ENCODE measurements around the gene MPP2. TPM values are rescaled to one million over a fixed set of nuclear protein-coding genes. Genes with fewer than 3 reads are reported as not detected.

The MPP2 gene
- polyA plus RNA-seq, 1 of the 3 experiments (the other 2 are of a cell fraction) = 8.3 TPM

GRCh38 chr17:43874293-43874692, 33.0 kb downstream of the MPP2 start (continued):
- TF ChIP-seq REST (IDR thresholded peaks at IDR 0.05; ENCODE audit: low read depth, low read length) = no peak
- TF ChIP-seq FOSL2 (IDR thresholded peaks at IDR 0.05; ENCODE audit: borderline replicate concordance, low read depth) = no peak
- no peak for TF ChIP-seq YY1 (IDR thresholded peaks at IDR 0.05; ENCODE audit: low read depth)
- no peak for TF ChIP-seq USF2 (IDR thresholded peaks at IDR 0.05; ENCODE audit: borderline replicate concordance, low read depth, low read length)
- TF ChIP-seq MAX (IDR thresholded peaks at IDR 0.05; ENCODE audit: low read depth) = no peak

- WGBS (ENCODE audit: low lambda C conversion rate) = 59% methylated on average over 6 of the region's 6 CpGs
- CTCF ChIA-PET = interaction anchor here (10.0 kb wide), 1 partner anchor 25 kb away, joined by 344 read pairs; the partner anchor contains the start of gene MPP2
- H3K4me1 ChIP-seq (ENCODE audit: control insufficient read depth in 1 of 2, insufficient read depth in 2 of 2, low read depth in 1 of 2, low read length in 1 of 2) = peaks cover 0 to 2% of the 10 kb centered on the region in 2 experiments; a peak in 1 of 4 replicates
Measured at GRCh38 chr17:43873815-43874214, 33.5 kb downstream of the MPP2 start.

GRCh38 chr17:43873091-43873490, 34.2 kb downstream of the MPP2 start:
- Histone ChIP-seq H3K9ac (no peak overlapping the region), H3K9me2 (no peaks in the 10 kb centered on the region), H3K4me2 (no peak overlapping the region), H2AFZ (ENCODE audit: low read depth) (no peak overlapping the region), H3K36me3 (replicated peaks in 1 of 2; ENCODE audit: control insufficient read depth in 1 of 2, insufficient read depth in 2 of 2, low read length in 1 of 2) (no peaks in the 10 kb centered on the region), H3K27ac (ENCODE audit: low read depth in 2 of 2, low read length in 1 of 2) (no peak overlapping the region), H3F3A (replicated peaks; ENCODE audit: insufficient read depth) (no peaks in the 10 kb centered on the region), H3K4me3 (ENCODE audit: low read depth in 2 of 2, low read length in 1 of 2) (no peak overlapping the region), H3K4me1 (ENCODE audit: control insufficient read depth in 1 of 2, insufficient read depth in 2 of 2, low read depth in 1 of 2, low read length in 1 of 2) (no peaks in the 10 kb centered on the region; a peak in 1 of 4 replicates), H3K9me3 (no peaks in the 10 kb centered on the region), H4K20me1 (ENCODE audit: insufficient read depth) (no peaks in the 10 kb centered on the region), H3K79me2 (ENCODE audit: insufficient read depth) (no peaks in the 10 kb centered on the region), H3K27me3 (ENCODE audit: insufficient read depth) (no peaks in the 10 kb centered on the region; the same call in 1 of the 2 replicates)
- POLR2A ChIA-PET = no interaction called here
- no peak for DNase-seq
- TF ChIP-seq CTCF (IDR thresholded peaks at IDR 0.05) (peak; percentile 23; the same call in 1 of the 2 replicates), PBX3 (IDR thresholded peaks at IDR 0.05) (no peak), RAD21 (IDR thresholded peaks at IDR 0.05; ENCODE audit: low read length) (no peak), YY1 (IDR thresholded peaks at IDR 0.05; ENCODE audit: low read depth) (no peak), MXI1 (IDR thresholded peaks at IDR 0.05; ENCODE audit: low read depth, low read length) (no peak)
- WGBS (ENCODE audit: low lambda C conversion rate) = 72% methylated on average over 5 of the region's 5 CpGs
- CTCF ChIA-PET = no interaction called here

More at GRCh38 chr17:43873815-43874214, 33.5 kb downstream of the MPP2 start:
- H3K9me3 ChIP-seq = no peaks in the 10 kb centered on the region
- no peak for TF ChIP-seq POLR2AphosphoS5 (IDR thresholded peaks at IDR 0.05; ENCODE audit: low read depth, low read length)
- no peak for TF ChIP-seq CHD2 (IDR thresholded peaks at IDR 0.05; ENCODE audit: low read length, partially characterized antibody)
- TF ChIP-seq USF1 (IDR thresholded peaks at IDR 0.05; ENCODE audit: borderline replicate concordance, low read depth) = no peak
- no peak for TF ChIP-seq EZH2phosphoT487 (IDR thresholded peaks at IDR 0.05; ENCODE audit: borderline replicate concordance, low read depth)
- H3K27ac ChIP-seq (ENCODE audit: low read depth in 2 of 2, low read length in 1 of 2) = no peak overlapping the region
- no peak overlapping the region for H3K4me2 ChIP-seq
- H3K9ac ChIP-seq = no peak overlapping the region
- no peaks in the 10 kb centered on the region for H3K36me3 ChIP-seq (replicated peaks in 1 of 2; ENCODE audit: control insufficient read depth in 1 of 2, insufficient read depth in 2 of 2, low read length in 1 of 2)
- H3F3A ChIP-seq (replicated peaks; ENCODE audit: insufficient read depth) = no peaks in the 10 kb centered on the region
- H3K79me2 ChIP-seq (ENCODE audit: insufficient read depth) = no peaks in the 10 kb centered on the region
- no peaks in the 10 kb centered on the region for H3K9me2 ChIP-seq
- no peaks in the 10 kb centered on the region; the same call in 1 of the 2 replicates for H3K27me3 ChIP-seq (ENCODE audit: insufficient read depth)
- no peak for DNase-seq
- POLR2A ChIA-PET = no interaction called here
- H4K20me1 ChIP-seq (ENCODE audit: insufficient read depth) = no peaks in the 10 kb centered on the region
- H2AFZ ChIP-seq (ENCODE audit: low read depth) = no peak overlapping the region
- H3K4me3 ChIP-seq (ENCODE audit: low read depth in 2 of 2, low read length in 1 of 2) = no peak overlapping the region

All from SK-N-SH (cell line).